GM12891 (cell line): Measurements from ENCODE around the gene KCTD16. TPM values are rescaled to one million over a fixed set of nuclear protein-coding genes. Genes with fewer than 3 reads are reported as not detected.
A peak's percentile ranks its signal among the peaks of the same experiment; 100 is the strongest.

Experiments used
- DNase-seq: peaks from one replicate; pipeline ENCODE4 v3.0.0; 2011; ENCODE audit warnings: low spot score; ENCODE audit not compliant: insufficient read length
- FAIRE-seq: peaks from 2 replicates; lab custom pipeline; 2011; peaks lifted over from hg19 to GRCh38; lab: Jason Lieb, UNC
- PAX5 ChIP-seq: IDR thresholded peaks from 2 replicates; pipeline ENCODE4 v1.6.1; 2011; ENCODE audit warnings: low read length, moderate library complexity, mild to moderate bottlenecking; ENCODE audit not compliant: insufficient read depth, severe bottlenecking
- POLR2A ChIP-seq: IDR thresholded peaks from 2 replicates; pipeline ENCODE4 v1.6.1; 2011; ENCODE audit warnings: low read depth, low read length, control low read depth
- POLR2AphosphoS5 ChIP-seq: IDR thresholded peaks from 2 replicates; pipeline ENCODE4 v1.6.1; 2011; ENCODE audit warnings: low read depth, low read length, control low read depth
- POU2F2 ChIP-seq: IDR thresholded peaks from 2 replicates; pipeline ENCODE4 v1.6.1; 2011; ENCODE audit warnings: low read depth, mild to moderate bottlenecking, control low read depth, low read length, moderate library complexity
- SPI1 ChIP-seq: IDR thresholded peaks from 2 replicates; pipeline ENCODE4 v1.6.1; 2011; ENCODE audit warnings: low read depth, low read length, control low read depth
- TAF1 ChIP-seq: IDR thresholded peaks from 2 replicates; pipeline ENCODE4 v1.6.1; 2011; ENCODE audit warnings: low read depth, low read length, control low read depth
- polyA plus RNA-seq: library from polyadenylated mRNA; unstranded; fragments of >200 nt; gene quantifications from one replicate; pipeline ENCODE4 v1.2.1, GENCODE V29; 2012; ENCODE audit warnings: low read depth, missing spikeins, inconsistent platforms; ENCODE audit not compliant: missing spikeins

The KCTD16 gene
- polyA plus RNA-seq = 0.08 TPM

DNA sequence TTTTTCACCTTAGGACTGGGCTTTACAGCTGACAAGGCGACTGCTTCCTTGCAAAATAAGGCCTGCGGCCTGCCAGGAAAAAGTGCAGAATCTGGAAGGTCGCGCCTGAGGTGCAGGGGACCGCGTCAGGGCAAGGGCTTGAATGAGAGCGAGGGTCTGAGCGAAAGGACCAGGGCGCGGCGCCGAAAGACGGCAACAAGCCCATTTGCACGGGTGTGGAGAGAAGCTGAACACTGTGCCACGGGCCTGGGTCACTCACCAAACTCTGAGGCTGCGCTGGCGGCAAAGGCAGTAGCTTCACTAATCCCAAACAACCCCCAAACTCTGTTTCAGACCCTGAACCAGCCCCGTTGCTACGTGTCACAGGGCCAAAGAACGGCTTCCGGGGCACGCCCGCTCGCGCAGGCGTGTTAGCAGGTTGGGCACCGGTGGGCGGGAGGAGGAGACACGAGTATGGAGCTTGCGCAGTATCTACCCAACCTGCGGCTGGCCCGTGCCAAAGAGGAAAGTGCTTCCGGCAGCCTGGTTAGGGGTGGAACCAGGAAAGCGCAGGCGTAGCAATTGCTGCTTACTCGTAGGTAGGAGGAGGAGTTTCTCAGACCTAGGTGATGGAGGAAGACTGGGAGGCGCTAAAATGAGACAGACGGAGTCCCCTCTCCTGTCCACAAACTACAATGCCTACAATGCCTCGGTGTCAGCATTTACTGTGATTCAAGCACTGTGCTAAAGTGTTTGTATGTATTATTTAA, at the start of gene KCTD16, which contains the start of gene YIPF5:
Gene KCTD16 (plus strand): TSS at position 598 of the 749 bp plus-strand sequence.
Gene YIPF5 (minus strand): TSS at position 384 of the 749 bp plus-strand sequence. CDS start 704 bp downstream, outside the sequence.
- DNase-seq = peak; percentile 71
- peak; percentile 100 for FAIRE-seq
- TF ChIP-seq POU2F2 (no peak), POLR2AphosphoS5 (peak; percentile 88), POLR2A (peak; percentile 84), SPI1 (no peak), TAF1 (peak; percentile 56; the same call in 1 of the 2 replicates), PAX5 (no peak)

DNA sequence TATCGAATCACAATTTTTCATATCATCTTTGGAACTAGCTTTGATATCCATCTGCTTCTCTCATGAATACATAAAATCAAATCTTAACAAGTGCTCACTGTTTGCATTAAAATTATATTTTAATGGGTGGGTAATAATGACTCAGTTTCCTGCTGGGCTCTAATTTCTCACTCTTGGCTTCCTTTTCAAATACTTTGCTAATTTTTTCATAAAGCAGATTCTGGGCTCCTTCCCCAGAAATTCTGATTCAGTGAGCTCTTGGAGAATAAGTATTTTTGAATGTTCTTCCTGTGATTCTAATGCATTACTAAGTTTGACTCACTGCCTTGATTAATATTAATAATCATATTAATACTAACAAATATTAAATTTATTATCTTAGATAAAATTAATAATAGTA, 49.1 kb upstream of the KCTD16 start:
- TF ChIP-seq POLR2AphosphoS5 (no peak), POLR2A (no peak), POU2F2 (no peak), PAX5 (no peak), TAF1 (no peak), SPI1 (no peak)
- DNase-seq = no peak
- no peak for FAIRE-seq

DNA sequence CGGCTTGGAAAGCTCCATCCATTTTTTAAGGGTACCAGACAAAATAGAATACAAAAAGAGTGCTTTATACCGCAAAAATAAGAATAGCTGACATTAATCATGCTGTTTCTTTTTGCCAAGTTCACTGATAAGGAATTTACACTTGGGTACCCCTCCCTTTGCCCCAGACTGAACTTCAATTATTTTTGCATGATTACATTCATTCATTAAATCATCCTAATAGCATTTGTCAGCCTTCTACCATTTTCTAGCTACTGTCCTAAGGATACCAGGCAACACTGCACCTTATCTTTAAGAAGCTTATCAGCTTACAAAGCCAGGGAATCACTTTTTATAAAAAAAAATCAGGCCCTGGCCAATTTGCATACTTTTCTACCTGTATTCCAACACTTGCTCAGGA, 48.6 kb upstream of the KCTD16 start:
- FAIRE-seq = no peak
- DNase-seq = no peak
- TF ChIP-seq POLR2A = no peak
- no peak for TF ChIP-seq SPI1
- no peak for TF ChIP-seq PAX5
- no peak for TF ChIP-seq POU2F2
- no peak for TF ChIP-seq POLR2AphosphoS5

DNA sequence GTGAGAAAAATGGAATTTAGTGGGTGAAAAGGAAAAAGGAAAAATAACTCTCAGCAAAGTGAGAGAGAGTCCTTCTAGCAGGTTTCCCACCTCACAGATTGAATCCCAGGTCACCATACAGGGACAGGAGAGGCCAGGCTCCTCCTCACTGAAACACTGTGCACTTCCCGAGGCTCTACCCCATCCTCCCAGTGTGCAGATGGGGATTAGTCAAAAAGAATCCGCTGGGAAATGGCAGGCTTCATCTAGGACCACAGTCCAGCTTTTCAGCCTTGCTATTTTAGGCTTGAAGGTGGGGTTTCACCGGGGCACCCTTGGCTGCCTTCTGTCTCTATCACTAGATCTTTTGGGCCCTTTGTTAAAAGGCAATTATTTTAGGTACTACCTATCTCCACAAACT, 48.0 kb upstream of the KCTD16 start:
- TF ChIP-seq SPI1 (no peak), PAX5 (no peak), TAF1 (no peak), POLR2AphosphoS5 (no peak), POLR2A (no peak), POU2F2 (no peak)
- FAIRE-seq (no peak), DNase-seq (no peak)

DNA sequence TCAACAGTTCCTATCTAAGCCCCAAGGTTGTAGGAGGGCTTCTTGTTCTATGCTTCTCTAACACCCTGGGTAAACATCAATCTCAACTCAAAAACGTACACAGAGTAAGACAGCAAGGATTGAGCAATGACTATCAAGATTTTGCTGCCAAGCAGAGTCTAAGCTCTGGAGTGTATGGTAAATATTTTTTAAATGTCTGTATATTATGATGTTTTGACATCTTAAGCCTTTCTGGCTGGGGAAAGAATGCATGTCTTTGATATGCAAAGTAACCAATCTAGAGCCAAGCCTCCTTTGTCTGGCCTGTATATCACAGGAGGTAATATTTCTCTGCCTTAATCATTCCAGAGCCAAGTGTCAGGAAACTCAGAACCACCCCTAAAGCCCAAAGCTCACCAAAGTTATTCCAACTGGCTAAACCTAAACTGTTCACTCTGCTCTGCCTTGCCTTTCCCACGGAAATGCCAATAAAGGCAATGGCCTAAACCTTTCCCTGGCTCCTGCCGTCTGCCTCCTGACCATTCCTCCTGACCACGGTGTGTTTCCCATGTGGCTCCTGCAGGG, 45.4 kb upstream of the KCTD16 start:
- FAIRE-seq (no peak), DNase-seq (no peak)
- TF ChIP-seq PAX5 (no peak), POU2F2 (no peak), TAF1 (no peak), SPI1 (no peak), POLR2A (no peak), POLR2AphosphoS5 (no peak)

DNA sequence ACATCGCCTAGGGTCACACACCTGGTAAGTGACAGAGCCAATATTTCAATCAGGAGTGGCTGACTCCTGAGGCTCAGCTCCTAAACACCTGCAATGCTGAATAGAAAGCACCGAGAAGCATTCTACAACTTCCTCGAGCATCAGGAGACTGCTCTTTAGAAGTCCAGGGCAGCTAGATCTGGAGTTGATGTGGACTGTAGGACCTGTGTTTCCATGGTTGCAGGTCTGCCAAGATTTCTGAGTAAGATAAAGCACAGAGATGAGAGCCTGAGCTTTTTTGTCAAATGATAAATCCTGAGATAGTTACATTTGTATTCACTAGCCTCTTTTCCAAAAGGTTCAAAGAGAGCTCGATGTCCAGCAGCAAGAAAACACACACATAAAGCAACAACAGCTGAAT, 44.0 kb upstream of the KCTD16 start:
- DNase-seq (no peak), FAIRE-seq (no peak)
- no peak for TF ChIP-seq TAF1
- no peak for TF ChIP-seq POLR2AphosphoS5
- TF ChIP-seq POLR2A = no peak
- no peak for TF ChIP-seq PAX5
- TF ChIP-seq SPI1 = no peak
- TF ChIP-seq POU2F2 = no peak

DNA sequence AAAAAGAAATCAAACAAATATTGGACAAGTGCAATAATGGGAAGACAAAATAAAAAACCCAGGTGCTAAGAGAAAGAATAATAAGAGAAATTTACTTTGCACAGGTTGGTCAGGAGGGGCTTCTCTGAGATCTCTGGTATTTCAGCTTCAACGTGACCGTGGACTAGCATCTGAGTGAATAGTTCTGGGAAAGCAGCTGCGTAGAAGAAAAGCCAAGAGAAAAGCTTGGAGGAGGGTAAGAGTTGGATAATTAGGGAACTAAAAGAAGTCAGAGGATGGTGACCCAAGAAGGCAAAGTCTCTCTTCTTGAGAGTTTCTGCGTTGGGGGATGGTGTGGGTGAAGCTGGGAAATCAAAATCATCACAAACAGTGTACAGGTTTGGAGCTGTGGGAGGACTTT, 41.8 kb upstream of the KCTD16 start:
- FAIRE-seq = no peak
- DNase-seq = no peak
- TF ChIP-seq POU2F2 (no peak), SPI1 (no peak), POLR2AphosphoS5 (no peak), TAF1 (no peak), PAX5 (no peak), POLR2A (no peak)

DNA sequence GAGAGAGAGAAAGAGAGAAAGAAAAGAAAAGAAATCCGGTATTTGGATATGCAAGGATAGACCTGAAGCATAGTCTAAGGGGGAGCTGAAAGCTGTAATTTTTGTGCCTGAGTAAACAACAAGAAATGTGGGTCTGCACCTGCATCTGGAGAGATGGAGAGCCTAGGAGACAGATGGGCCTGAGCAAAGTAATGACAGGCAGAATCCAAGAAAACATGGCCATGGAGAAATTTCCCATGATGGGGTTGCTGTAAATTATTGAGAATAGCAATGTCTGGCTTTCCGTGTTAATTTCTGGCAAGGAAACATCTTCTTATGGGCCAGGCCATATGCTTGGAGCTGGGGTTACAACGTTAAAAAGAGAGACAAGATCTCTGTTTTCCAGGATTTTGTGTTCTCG, 40.4 kb upstream of the KCTD16 start:
- FAIRE-seq = no peak
- no peak for TF ChIP-seq POLR2AphosphoS5
- no peak for TF ChIP-seq POU2F2
- TF ChIP-seq POLR2A = no peak
- no peak for TF ChIP-seq PAX5
- TF ChIP-seq SPI1 = no peak
- no peak for TF ChIP-seq TAF1
- no peak for DNase-seq

DNA sequence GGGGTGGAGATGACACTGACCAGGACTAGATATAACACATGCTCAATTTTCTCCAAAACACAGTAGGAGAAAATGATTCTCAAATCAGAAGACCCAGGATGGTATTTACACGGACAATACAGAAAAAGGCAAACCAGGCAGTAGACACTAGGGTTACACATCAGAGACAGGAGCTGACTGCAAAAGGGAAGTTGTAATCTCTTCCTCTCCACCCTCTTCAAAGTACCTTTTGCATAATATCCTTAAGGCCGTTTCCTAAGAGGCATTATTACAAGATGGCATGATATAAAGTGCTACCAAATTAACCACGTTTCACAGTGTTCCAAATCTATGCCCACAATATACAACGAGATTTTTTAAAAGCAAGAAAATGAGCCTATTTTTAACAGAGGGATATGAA, 39.4 kb upstream of the KCTD16 start:
- FAIRE-seq = no peak
- no peak for DNase-seq
- no peak for TF ChIP-seq TAF1
- TF ChIP-seq POLR2A = no peak
